Activated naive CD8-positive, alpha-beta T cell treated with anti-CD3 and anti-CD28 coated beads, Interleukin-2, amount 10 ng/mL, durations not matched to agents 7 days and 5 days (primary cell): ENCODE results near the gene SIAH2. TPM values are rescaled to one million over a fixed set of nuclear protein-coding genes. Genes with fewer than 3 reads are reported as not detected.

Source experiments
- ATAC-seq: fragments of 150-1000 bp; cut with Tn5 transposase; one replicate; pipeline ENCODE4 v1.10.0; 2021; ENCODE audit warnings: low read depth, moderate library complexity
- POLR2A ChIA-PET: fragments of 350-600 bp; sonication (Branson Sonifier 250); formaldehyde crosslinking; loops from one replicate; lab custom pipeline; 2021; ENCODE audit warnings: antibody characterized with exemption; lab: Charles Lee
- DNase-seq: peaks from one replicate; pipeline ENCODE4 v3.0.0; 2021
- H3K27ac Mint-ChIP-seq: one replicate; pipeline ENCODE4 v1.8.0; 2022; ENCODE audit warnings: mild to moderate bottlenecking, mixed read lengths
- H3K27me3 Mint-ChIP-seq: one replicate; pipeline ENCODE4 v1.8.0; 2022; ENCODE audit warnings: mild to moderate bottlenecking, moderate library complexity, mixed read lengths
- H3K36me3 Mint-ChIP-seq: one replicate; pipeline ENCODE4 v1.8.0; 2021; ENCODE audit warnings: mild to moderate bottlenecking, mixed read lengths
- H3K4me1 Mint-ChIP-seq: one replicate; pipeline ENCODE4 v1.8.0; 2021; ENCODE audit warnings: mixed read lengths
- H3K4me3 Mint-ChIP-seq: one replicate; pipeline ENCODE4 v1.8.0; 2022; ENCODE audit warnings: mild to moderate bottlenecking, moderate library complexity, mixed read lengths
- H3K9me3 Mint-ChIP-seq: one replicate; pipeline ENCODE4 v1.8.0; 2021; ENCODE audit warnings: mixed read lengths
- total RNA-seq, 2 experiments: library from RNA; stranded (reverse); gene quantifications; one replicate each; pipeline ENCODE4 v1.2.3, GENCODE V29; 2021

Gene SIAH2
- total RNA-seq, 2 experiments from 2014 or later = 28.3 TPM

GRCh38 chr3:150703299-150703755 is 59.6 kb downstream of the SIAH2 start:
- Mint-ChIP-seq H3K4me3 (peak overlapping the region; percentile 92), H3K27ac (peak overlapping the region; percentile 95), H3K9me3 (peaks cover 2% of the 10 kb centered on the region), H3K4me1 (peaks cover 21% of the 10 kb centered on the region), H3K36me3 (peaks cover 11% of the 10 kb centered on the region), H3K27me3 (peaks cover 18% of the 10 kb centered on the region)
- ATAC-seq (peak; percentile 63), DNase-seq (peak; percentile 68)
- POLR2A ChIA-PET = interaction anchor here (0.6 to 3.6 kb wide), 15 partner anchors 9 to 1497 kb away, joined by 3 to 63 read pairs (median 4); partner anchors contain the start of genes EIF2A, SELENOT, SERP1 and SIAH2

GRCh38 chr3:150699068-150699639 is 63.8 kb downstream of the SIAH2 start:
- peaks cover 1% of the 10 kb centered on the region for H3K9me3 Mint-ChIP-seq
- H3K4me3 Mint-ChIP-seq = no peak overlapping the region
- H3K4me1 Mint-ChIP-seq = peaks cover 16% of the 10 kb centered on the region
- H3K36me3 Mint-ChIP-seq = peaks cover 1% of the 10 kb centered on the region
- peaks cover 18% of the 10 kb centered on the region for H3K27me3 Mint-ChIP-seq
- POLR2A ChIA-PET = interaction anchor here (0.5 to 1.2 kb wide), 4 partner anchors 17 to 97 kb away, joined by 3 to 6 read pairs (median 3); no protein-coding TSS in a partner anchor
- no peak for ATAC-seq
- DNase-seq = no peak
- no peak overlapping the region for H3K27ac Mint-ChIP-seq

GRCh38 chr3:150697646-150698045 is 65.3 kb downstream of the SIAH2 start:
- Mint-ChIP-seq H3K27ac (no peak overlapping the region), H3K9me3 (peaks cover 4% of the 10 kb centered on the region), H3K4me1 (peaks cover 11% of the 10 kb centered on the region), H3K36me3 (peaks cover 5% of the 10 kb centered on the region), H3K4me3 (no peak overlapping the region), H3K27me3 (peaks cover 18% of the 10 kb centered on the region)
- ATAC-seq (no peak), DNase-seq (no peak)
- POLR2A ChIA-PET = no interaction called here

- POLR2A ChIA-PET = interaction anchor here (0.7 kb wide), 1 partner anchor 10 kb away, joined by 3 read pairs; no protein-coding TSS in a partner anchor
These were observed 71.4 kb downstream of the SIAH2 start for GRCh38 chr3:150691414-150692040.

More at GRCh38 chr3:150691414-150692040, 71.4 kb downstream of the SIAH2 start:
- H3K4me1 Mint-ChIP-seq = no peaks in the 10 kb centered on the region
- DNase-seq (no peak), ATAC-seq (no peak)
- no peak overlapping the region for H3K27ac Mint-ChIP-seq
- peaks cover 6% of the 10 kb centered on the region for H3K27me3 Mint-ChIP-seq
- no peak overlapping the region for H3K4me3 Mint-ChIP-seq
- H3K9me3 Mint-ChIP-seq = peaks cover 9% of the 10 kb centered on the region
- H3K36me3 Mint-ChIP-seq = peaks cover 7% of the 10 kb centered on the region

Other genes starting within 250 kb of the SIAH2 start
- gene SERP1, start 216.7 kb downstream of the SIAH2 start, total RNA-seq = 10 to 100 TPM; 89.4 to 89.8 TPM
- 10 to 100 TPM; 82.2 to 84.2 TPM for gene EIF2A, start 216.4 kb downstream of the SIAH2 start, total RNA-seq
- gene SELENOT, start 159.8 kb downstream of the SIAH2 start, total RNA-seq = 10 to 100 TPM; 92.5 to 94.2 TPM
- under 1 TPM in 1 of 2 experiments, not detected in 1; 0.23 TPM for gene ERICH6, start 59.2 kb downstream of the SIAH2 start, total RNA-seq
- not detected for gene MINDY4B, start 142.3 kb upstream of the SIAH2 start, total RNA-seq
- gene CLRN1, start 209.6 kb upstream of the SIAH2 start, total RNA-seq = not detected